PC-9 (cell line): ENCODE data around the gene CTNNA1. TPM values are rescaled to one million over a fixed set of nuclear protein-coding genes. Genes with fewer than 3 reads are reported as not detected.

ENCODE experiments used
- BruUV-seq: library from RNA; stranded (reverse); fragments of 400-500 nt; replicated peaks from 2 replicates; lab custom pipeline; 2021; lab: Mats Ljungman, UMichigan
- CTCF ChIA-PET: fragments of 300-600 bp; sonication (Branson Sonifier 250); formaldehyde crosslinking; loops from one replicate; lab custom pipeline; 2022; ENCODE audit warnings: antibody characterized with exemption; lab: Charles Lee
- POLR2A ChIA-PET: fragments of 300-600 bp; sonication (Branson Sonifier 250); formaldehyde crosslinking; loops from one replicate; lab custom pipeline; 2022; ENCODE audit warnings: antibody characterized with exemption; ENCODE audit not compliant: unreplicated experiment; lab: Charles Lee
- DNase-seq, 2 experiments: peaks; one replicate each; pipeline versions ENCODE4 v3.0.0 to v3.0.0-alpha.2; 2015 to 2022; ENCODE audit warnings: mixed read lengths in 1 of 2
- H2AFZ ChIP-seq: fragments of 200-600 bp; sonication (generic); 2 replicates; pipeline ENCODE4 v1.8.1; 2017; ENCODE audit warnings: antibody characterized with exemption
- H3F3A ChIP-seq: fragments of 200-600 bp; sonication (generic); 2 replicates; pipeline ENCODE4 v1.8.1; 2017; ENCODE audit warnings: antibody characterized with exemption, mild to moderate bottlenecking, low read depth; ENCODE audit not compliant: insufficient read depth
- H3K27ac ChIP-seq: fragments of 200-600 bp; sonication (generic); 2 replicates; pipeline ENCODE4 v1.6.1; 2016; ENCODE audit warnings: mixed run types
- H3K27me3 ChIP-seq: fragments of 200-600 bp; sonication (generic); 2 replicates; pipeline ENCODE4 v1.6.1; 2016; ENCODE audit warnings: low read depth, mixed run types; ENCODE audit not compliant: insufficient read depth
- H3K36me3 ChIP-seq: fragments of 200-600 bp; sonication (generic); 2 replicates; pipeline ENCODE4 v1.6.1; 2016; ENCODE audit warnings: low read depth, mixed run types
- H3K4me1 ChIP-seq: fragments of 200-600 bp; sonication (generic); replicated peaks from 2 replicates; pipeline ENCODE4 v1.6.1; 2016; ENCODE audit warnings: mixed run types; ENCODE audit not compliant: insufficient read depth
- H3K4me2 ChIP-seq: fragments of 200-600 bp; sonication (generic); 2 replicates; pipeline ENCODE4 v1.6.1; 2017; ENCODE audit warnings: mixed run types
- H3K4me3 ChIP-seq: fragments of 200-600 bp; sonication (generic); 2 replicates; pipeline ENCODE4 v1.6.1; 2016; ENCODE audit warnings: mixed run types
- H3K79me2 ChIP-seq: fragments of 200-600 bp; sonication (generic); 2 replicates; pipeline ENCODE4 v1.6.1; 2017; ENCODE audit warnings: low read depth, mixed run types
- H3K9me2 ChIP-seq: fragments of 200-600 bp; sonication (generic); 2 replicates; pipeline ENCODE4 v1.8.1; 2017; ENCODE audit warnings: mild to moderate bottlenecking; ENCODE audit not compliant: insufficient read depth
- H3K9me3 ChIP-seq: fragments of 200-600 bp; sonication (generic); 2 replicates; pipeline ENCODE4 v1.8.1; 2016; ENCODE audit warnings: low read depth; ENCODE audit not compliant: insufficient read depth
- H4K20me1 ChIP-seq: fragments of 200-600 bp; sonication (generic); 2 replicates; pipeline ENCODE4 v1.8.1; 2017; ENCODE audit not compliant: insufficient read depth
- EZH2 ChIP-seq: fragments of 200-600 bp; sonication (generic); IDR thresholded peaks from 2 replicates; pipeline ENCODE4 v1.8.0; 2017; ENCODE audit warnings: antibody characterized with exemption, low read depth
- intact Hi-C: fragments of 100-400 bp; cut with micrococcal nuclease; formaldehyde crosslinking; loops from one replicate; pipeline ENCODE4 v1.10.0; 2022; ENCODE audit not compliant: unreplicated experiment
- total RNA-seq: library from RNA; stranded (reverse); gene quantifications from 2 replicates; pipeline ENCODE4 v1.2.3, GENCODE V29; 2021
- TF ChIP-seq, protein P1 (sequence below): fragments of 200-600 bp; sonication (generic); conservative IDR thresholded peaks from 2 replicates; pipeline ENCODE4 v1.6.1; 2017; ENCODE audit warnings: mixed run types, antibody characterized with exemption, mild to moderate bottlenecking, moderate library complexity

CTNNA1 gene
- total RNA-seq, 1 experiment from 2014 or later: 91.7 TPM

DNA sequence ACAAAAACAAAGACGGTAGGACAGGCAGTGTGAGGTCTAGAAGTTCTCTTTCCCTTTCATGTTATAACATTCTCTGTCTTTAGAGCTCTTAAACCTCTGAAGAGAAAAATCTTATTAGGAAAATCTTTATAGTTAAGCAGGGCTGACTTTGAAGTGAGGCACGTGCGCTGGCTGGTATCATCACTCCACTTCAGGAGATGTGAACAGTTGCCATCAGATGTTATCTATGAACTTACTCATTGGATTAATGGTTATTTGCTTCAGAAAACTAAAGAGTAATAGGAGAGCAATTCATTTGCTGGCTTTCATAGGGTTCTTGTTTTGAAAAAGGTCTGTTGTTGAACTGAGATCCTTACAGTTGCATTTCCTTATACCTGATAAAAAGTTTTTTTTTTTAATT, 96.2 kb downstream of the CTNNA1 start:
- no peak overlapping the region for H3K27ac ChIP-seq
- no peak overlapping the region for H2AFZ ChIP-seq
- H3K79me2 ChIP-seq: no peaks in the 10 kb centered on the region
- no peak overlapping the region for H3K4me3 ChIP-seq
- intact Hi-C loops: no loop called here
- H3K9me3 ChIP-seq: no peaks in the 10 kb centered on the region
- POLR2A ChIA-PET: no interaction called here
- no TSS peak for BruUV-seq
- no peak overlapping the region for H3K4me2 ChIP-seq
- CTCF ChIA-PET: no interaction called here
- H3K36me3 ChIP-seq: no peaks in the 10 kb centered on the region
- no peak for TF ChIP-seq EZH2
- no peaks in the 10 kb centered on the region for H3K9me2 ChIP-seq
- no peaks in the 10 kb centered on the region for H4K20me1 ChIP-seq
- no peak for DNase-seq
- no peaks in the 10 kb centered on the region for H3F3A ChIP-seq
- H3K4me1 ChIP-seq: no peaks in the 10 kb centered on the region
- no peaks in the 10 kb centered on the region for H3K27me3 ChIP-seq

DNA sequence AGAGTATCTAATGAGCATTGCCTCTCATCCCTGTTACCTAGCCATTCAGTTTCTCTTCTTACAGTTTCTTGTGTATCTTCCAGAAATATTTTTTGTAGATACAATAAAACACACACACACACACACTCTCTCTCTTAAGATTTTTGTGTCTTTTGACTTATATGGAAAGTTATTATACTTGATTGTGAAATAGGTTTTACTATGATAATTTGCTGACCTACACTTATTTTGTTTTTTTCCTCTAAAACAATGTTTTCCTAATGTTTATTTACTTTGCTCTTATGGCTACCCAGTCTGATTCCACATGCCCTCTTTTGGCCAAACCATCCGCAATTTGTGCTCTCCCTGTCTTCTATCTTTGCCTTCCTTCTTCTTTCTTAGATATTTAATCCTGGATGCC, 96.7 kb downstream of the CTNNA1 start:
- H3K36me3 ChIP-seq: no peaks in the 10 kb centered on the region
- H3K27me3 ChIP-seq: no peaks in the 10 kb centered on the region
- H3K27ac ChIP-seq: no peak overlapping the region
- no peak overlapping the region for H3K4me2 ChIP-seq
- H3F3A ChIP-seq: no peaks in the 10 kb centered on the region
- H3K4me3 ChIP-seq: no peak overlapping the region
- intact Hi-C loops: no loop called here
- TF ChIP-seq EZH2: no peak
- TF ChIP-seq, protein P1, sequence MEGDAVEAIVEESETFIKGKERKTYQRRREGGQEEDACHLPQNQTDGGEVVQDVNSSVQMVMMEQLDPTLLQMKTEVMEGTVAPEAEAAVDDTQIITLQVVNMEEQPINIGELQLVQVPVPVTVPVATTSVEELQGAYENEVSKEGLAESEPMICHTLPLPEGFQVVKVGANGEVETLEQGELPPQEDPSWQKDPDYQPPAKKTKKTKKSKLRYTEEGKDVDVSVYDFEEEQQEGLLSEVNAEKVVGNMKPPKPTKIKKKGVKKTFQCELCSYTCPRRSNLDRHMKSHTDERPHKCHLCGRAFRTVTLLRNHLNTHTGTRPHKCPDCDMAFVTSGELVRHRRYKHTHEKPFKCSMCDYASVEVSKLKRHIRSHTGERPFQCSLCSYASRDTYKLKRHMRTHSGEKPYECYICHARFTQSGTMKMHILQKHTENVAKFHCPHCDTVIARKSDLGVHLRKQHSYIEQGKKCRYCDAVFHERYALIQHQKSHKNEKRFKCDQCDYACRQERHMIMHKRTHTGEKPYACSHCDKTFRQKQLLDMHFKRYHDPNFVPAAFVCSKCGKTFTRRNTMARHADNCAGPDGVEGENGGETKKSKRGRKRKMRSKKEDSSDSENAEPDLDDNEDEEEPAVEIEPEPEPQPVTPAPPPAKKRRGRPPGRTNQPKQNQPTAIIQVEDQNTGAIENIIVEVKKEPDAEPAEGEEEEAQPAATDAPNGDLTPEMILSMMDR: no peak
- H2AFZ ChIP-seq: no peak overlapping the region
- no peaks in the 10 kb centered on the region for H3K9me3 ChIP-seq
- ChIA-PET POLR2A (no interaction called here), CTCF (no interaction called here)
- no TSS peak for BruUV-seq
- DNase-seq: no peak
- no peaks in the 10 kb centered on the region for H4K20me1 ChIP-seq
- H3K79me2 ChIP-seq: no peaks in the 10 kb centered on the region
- H3K4me1 ChIP-seq: no peaks in the 10 kb centered on the region
- H3K9me2 ChIP-seq: no peaks in the 10 kb centered on the region

DNA sequence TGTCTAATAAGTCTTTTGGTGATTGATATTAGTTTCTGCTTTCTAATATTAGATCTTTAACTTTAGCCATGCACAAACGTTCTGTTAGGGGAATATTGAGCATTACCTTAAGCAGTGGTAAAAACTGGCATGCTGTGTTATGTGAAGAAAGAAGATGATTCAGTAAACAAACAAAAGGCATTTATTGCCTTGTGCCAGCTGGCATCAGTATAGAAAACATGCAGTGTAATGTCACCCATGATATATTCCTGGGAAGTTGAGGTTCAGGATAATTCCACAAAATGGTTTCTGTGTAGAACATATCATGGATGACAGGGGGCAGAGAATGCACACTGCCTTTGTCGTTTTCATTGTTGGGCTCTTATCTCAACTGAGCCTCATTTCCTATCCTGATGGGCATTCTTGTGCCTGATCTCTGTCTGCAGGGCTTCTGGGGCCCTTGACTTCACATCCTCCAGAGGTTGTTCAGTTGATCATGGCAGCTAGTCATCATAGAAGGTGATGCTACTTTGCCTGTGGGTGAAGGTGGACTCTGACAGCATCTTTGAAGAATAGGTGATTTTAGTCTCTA, 97.7 kb downstream of the CTNNA1 start:
- CTCF ChIA-PET: no interaction called here
- Histone ChIP-seq H4K20me1 (no peaks in the 10 kb centered on the region), H3K4me1 (no peaks in the 10 kb centered on the region), H3K9me2 (no peaks in the 10 kb centered on the region), H3K27me3 (no peaks in the 10 kb centered on the region), H3K36me3 (no peaks in the 10 kb centered on the region), H3K9me3 (no peaks in the 10 kb centered on the region), H3K79me2 (no peaks in the 10 kb centered on the region), H3F3A (no peaks in the 10 kb centered on the region), H3K27ac (no peak overlapping the region), H3K4me3 (no peak overlapping the region), H3K4me2 (no peak overlapping the region), H2AFZ (no peak overlapping the region)
- POLR2A ChIA-PET: no interaction called here
- intact Hi-C loops: no loop called here
- no TSS peak for BruUV-seq
- no peak for DNase-seq
- TF ChIP-seq, protein P1: no peak
- TF ChIP-seq EZH2: no peak

DNA sequence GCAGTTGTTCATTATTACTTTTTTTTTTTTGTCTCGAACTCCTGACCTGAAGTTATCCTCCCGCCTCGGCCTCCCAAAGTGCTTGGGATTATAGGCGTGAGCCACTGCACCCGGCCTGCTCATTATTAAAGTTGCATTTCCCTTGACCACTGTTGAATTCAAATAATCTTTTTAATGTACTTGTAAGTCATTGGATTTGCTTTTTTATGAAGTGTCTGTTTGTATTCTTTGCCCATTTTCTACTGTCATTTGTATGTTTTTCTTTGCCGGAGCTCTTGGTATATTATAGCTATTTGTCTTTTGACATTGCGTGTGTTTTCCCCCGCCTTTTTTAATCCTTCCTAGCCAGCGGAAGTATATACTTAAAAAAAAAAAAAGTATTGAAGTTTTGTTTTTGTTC, 99.9 kb downstream of the CTNNA1 start:
- BruUV-seq: no TSS peak
- no peaks in the 10 kb centered on the region for H3K79me2 ChIP-seq
- H3K36me3 ChIP-seq: no peaks in the 10 kb centered on the region
- intact Hi-C loops: no loop called here
- DNase-seq: no peak
- no peaks in the 10 kb centered on the region for H3K9me2 ChIP-seq
- H2AFZ ChIP-seq: no peak overlapping the region
- POLR2A ChIA-PET: no interaction called here
- no peak overlapping the region for H3K4me3 ChIP-seq
- H3K4me1 ChIP-seq: no peaks in the 10 kb centered on the region
- TF ChIP-seq, protein P1: no peak
- no peak for TF ChIP-seq EZH2
- no peaks in the 10 kb centered on the region for H3F3A ChIP-seq
- H3K27ac ChIP-seq: no peak overlapping the region
- CTCF ChIA-PET: no interaction called here
- no peaks in the 10 kb centered on the region for H3K9me3 ChIP-seq
- H3K27me3 ChIP-seq: no peaks in the 10 kb centered on the region
- H4K20me1 ChIP-seq: no peaks in the 10 kb centered on the region
- H3K4me2 ChIP-seq: no peak overlapping the region
